Measurements from ENCODE around the gene BYSL.

The BYSL gene

DNA sequence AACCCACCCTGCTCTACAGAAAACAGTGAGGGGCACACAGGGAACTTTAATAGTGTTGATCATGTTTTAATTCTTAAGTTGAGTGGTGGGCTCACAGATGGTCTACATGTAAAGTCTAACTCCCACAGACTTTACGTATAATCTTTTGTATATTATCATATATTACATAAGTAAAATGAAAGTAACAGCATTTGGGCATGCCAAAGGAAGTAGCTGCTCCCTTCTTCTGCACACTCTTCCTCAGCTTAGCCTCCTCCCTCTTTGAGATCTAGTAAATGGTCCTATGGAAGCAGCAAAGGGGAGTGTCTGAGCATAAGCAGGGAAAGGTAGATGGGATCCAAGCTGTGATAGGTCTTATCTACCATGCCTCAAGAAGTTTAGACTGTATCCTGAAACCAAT, 11.6 kb upstream of the BYSL start:
- Histone ChIP-seq H3K27ac (replicated peaks) (no peak overlapping the region), H3K27me3 (ENCODE audit: insufficient read depth, poor library complexity, severe bottlenecking) (no peaks in the 10 kb centered on the region), H3K4me3 (replicated peaks; ENCODE audit: insufficient read depth, low read length) (no peak overlapping the region)
- TF ChIP-seq SPI1 (IDR thresholded peaks at IDR 0.05; ENCODE audit: borderline replicate concordance, low read depth), result no peak
- TF ChIP-seq, protein P1, sequence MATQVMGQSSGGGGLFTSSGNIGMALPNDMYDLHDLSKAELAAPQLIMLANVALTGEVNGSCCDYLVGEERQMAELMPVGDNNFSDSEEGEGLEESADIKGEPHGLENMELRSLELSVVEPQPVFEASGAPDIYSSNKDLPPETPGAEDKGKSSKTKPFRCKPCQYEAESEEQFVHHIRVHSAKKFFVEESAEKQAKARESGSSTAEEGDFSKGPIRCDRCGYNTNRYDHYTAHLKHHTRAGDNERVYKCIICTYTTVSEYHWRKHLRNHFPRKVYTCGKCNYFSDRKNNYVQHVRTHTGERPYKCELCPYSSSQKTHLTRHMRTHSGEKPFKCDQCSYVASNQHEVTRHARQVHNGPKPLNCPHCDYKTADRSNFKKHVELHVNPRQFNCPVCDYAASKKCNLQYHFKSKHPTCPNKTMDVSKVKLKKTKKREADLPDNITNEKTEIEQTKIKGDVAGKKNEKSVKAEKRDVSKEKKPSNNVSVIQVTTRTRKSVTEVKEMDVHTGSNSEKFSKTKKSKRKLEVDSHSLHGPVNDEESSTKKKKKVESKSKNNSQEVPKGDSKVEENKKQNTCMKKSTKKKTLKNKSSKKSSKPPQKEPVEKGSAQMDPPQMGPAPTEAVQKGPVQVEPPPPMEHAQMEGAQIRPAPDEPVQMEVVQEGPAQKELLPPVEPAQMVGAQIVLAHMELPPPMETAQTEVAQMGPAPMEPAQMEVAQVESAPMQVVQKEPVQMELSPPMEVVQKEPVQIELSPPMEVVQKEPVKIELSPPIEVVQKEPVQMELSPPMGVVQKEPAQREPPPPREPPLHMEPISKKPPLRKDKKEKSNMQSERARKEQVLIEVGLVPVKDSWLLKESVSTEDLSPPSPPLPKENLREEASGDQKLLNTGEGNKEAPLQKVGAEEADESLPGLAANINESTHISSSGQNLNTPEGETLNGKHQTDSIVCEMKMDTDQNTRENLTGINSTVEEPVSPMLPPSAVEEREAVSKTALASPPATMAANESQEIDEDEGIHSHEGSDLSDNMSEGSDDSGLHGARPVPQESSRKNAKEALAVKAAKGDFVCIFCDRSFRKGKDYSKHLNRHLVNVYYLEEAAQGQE (IDR thresholded peaks at IDR 0.05; ENCODE audit: insufficient replicate concordance, low read depth), result no peak
- TF ChIP-seq, protein P2, sequence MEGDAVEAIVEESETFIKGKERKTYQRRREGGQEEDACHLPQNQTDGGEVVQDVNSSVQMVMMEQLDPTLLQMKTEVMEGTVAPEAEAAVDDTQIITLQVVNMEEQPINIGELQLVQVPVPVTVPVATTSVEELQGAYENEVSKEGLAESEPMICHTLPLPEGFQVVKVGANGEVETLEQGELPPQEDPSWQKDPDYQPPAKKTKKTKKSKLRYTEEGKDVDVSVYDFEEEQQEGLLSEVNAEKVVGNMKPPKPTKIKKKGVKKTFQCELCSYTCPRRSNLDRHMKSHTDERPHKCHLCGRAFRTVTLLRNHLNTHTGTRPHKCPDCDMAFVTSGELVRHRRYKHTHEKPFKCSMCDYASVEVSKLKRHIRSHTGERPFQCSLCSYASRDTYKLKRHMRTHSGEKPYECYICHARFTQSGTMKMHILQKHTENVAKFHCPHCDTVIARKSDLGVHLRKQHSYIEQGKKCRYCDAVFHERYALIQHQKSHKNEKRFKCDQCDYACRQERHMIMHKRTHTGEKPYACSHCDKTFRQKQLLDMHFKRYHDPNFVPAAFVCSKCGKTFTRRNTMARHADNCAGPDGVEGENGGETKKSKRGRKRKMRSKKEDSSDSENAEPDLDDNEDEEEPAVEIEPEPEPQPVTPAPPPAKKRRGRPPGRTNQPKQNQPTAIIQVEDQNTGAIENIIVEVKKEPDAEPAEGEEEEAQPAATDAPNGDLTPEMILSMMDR (IDR thresholded peaks at IDR 0.05; ENCODE audit: insufficient read depth, low read length), result no peak
- TF ChIP-seq GABPA (IDR thresholded peaks at IDR 0.05; ENCODE audit: low read depth), result no peak
- no peak for TF ChIP-seq POLR2AphosphoS5 (IDR thresholded peaks at IDR 0.05; ENCODE audit: low read depth)
- no peak for DNase-seq (ENCODE audit: low read depth in 1 of 2, low spot score in 1 of 2)

DNA sequence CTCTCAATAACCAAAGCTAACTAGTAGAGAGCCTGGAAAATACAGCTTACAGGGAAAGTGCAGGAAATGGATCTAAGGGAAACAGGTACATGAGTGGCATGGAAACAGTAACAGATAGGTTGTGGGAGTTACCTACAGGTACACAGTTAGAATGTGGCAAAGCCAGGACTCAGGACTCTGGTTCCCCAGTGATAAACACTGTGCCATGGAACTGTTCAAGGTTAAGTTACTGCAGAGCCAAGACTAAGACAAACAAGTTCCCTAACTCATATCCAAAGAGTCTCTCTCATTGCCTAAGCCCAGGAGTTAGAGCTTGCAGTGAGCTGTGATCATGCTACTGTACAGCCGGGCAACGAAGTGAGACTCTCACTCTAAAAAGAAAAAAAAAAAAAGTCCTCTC, 7.0 kb upstream of the BYSL start:
- Histone ChIP-seq H3K27me3 (ENCODE audit: insufficient read depth, poor library complexity, severe bottlenecking) (no peaks in the 10 kb centered on the region), H3K4me3 (replicated peaks; ENCODE audit: insufficient read depth, low read length) (no peak overlapping the region), H3K27ac (replicated peaks) (no peak overlapping the region)
- no peak for TF ChIP-seq POLR2AphosphoS5 (IDR thresholded peaks at IDR 0.05; ENCODE audit: low read depth)
- TF ChIP-seq, protein P1 (IDR thresholded peaks at IDR 0.05; ENCODE audit: insufficient replicate concordance, low read depth), result no peak
- TF ChIP-seq GABPA (IDR thresholded peaks at IDR 0.05; ENCODE audit: low read depth), result no peak
- TF ChIP-seq, protein P2 (IDR thresholded peaks at IDR 0.05; ENCODE audit: insufficient read depth, low read length), result no peak
- no peak for TF ChIP-seq SPI1 (IDR thresholded peaks at IDR 0.05; ENCODE audit: borderline replicate concordance, low read depth)
- DNase-seq (ENCODE audit: low read depth in 1 of 2, low spot score in 1 of 2), result no peak

DNA sequence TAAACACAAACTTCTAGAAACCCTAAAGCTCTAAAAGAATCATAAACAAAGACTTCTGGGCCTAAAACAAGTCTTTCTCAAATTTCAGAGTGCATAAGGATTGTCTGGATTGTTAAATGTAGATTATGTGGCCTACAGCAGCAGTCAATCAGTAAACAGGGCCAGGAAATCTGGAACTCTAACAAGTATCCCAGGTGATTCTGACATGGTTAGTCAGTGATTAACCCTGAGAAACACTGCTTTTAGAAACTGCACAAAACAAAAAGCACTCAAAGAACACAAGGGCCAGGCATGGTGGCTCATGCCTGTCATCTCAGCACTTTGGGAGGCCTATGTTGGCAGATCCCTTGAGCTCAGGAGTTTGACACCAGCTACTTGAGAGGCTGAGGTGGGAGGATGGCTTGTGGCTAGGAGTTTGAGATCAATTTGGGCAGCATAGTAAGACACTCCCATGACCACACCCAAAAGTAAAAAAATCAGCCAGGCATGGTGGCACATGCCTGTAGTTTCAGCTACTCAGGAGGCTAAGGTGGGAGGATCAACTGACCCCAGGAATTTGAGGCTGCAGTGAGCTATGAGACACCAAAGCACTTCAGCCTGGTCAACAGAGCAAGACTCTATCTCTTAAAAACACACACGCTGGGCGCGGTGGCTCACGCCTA, 6.3 kb upstream of the BYSL start:
- Histone ChIP-seq H3K27ac (replicated peaks) (no peak overlapping the region), H3K4me3 (replicated peaks; ENCODE audit: insufficient read depth, low read length) (no peak overlapping the region), H3K27me3 (ENCODE audit: insufficient read depth, poor library complexity, severe bottlenecking) (no peaks in the 10 kb centered on the region)
- DNase-seq (ENCODE audit: low read depth in 1 of 2, low spot score in 1 of 2), result no peak
- TF ChIP-seq GABPA (IDR thresholded peaks at IDR 0.05; ENCODE audit: low read depth), result no peak

DNA sequence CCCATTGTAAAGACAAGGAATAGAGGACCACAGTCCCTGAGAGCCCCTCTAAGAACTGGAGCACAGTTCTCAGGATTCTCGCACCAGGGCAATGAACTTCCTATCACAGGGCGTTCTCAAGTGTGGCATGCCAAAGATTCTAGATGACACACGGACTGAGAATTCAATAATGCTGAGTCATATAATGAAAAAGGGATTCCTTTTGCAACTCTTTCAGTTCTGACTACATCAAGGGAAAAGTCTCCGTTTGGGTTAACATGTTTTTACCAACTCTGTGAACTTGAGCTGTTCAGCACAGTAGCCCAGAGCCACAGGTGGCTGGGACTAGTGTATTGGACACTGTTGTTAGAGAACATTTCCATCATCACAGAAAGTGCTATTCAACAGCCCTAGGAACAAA, 3.8 kb upstream of the BYSL start:
- DNase-seq (ENCODE audit: low read depth in 1 of 2, low spot score in 1 of 2), result no peak
- TF ChIP-seq GABPA (IDR thresholded peaks at IDR 0.05; ENCODE audit: low read depth) (no peak), POLR2AphosphoS5 (IDR thresholded peaks at IDR 0.05; ENCODE audit: low read depth) (no peak), SPI1 (IDR thresholded peaks at IDR 0.05; ENCODE audit: borderline replicate concordance, low read depth) (no peak)
- TF ChIP-seq, protein P1 (IDR thresholded peaks at IDR 0.05; ENCODE audit: insufficient replicate concordance, low read depth), result no peak
- TF ChIP-seq, protein P2 (IDR thresholded peaks at IDR 0.05; ENCODE audit: insufficient read depth, low read length), result no peak
- H3K27ac ChIP-seq (replicated peaks), result no peak overlapping the region
- no peaks in the 10 kb centered on the region for H3K27me3 ChIP-seq (ENCODE audit: insufficient read depth, poor library complexity, severe bottlenecking)
- H3K4me3 ChIP-seq (replicated peaks; ENCODE audit: insufficient read depth, low read length), result no peak overlapping the region
